ENCODE measurements around the gene CPNE1.

CPNE1 gene

GRCh38 chr20:35625584-35626385 lies 38.9 kb downstream of the CPNE1 start:
- no peaks in the 10 kb centered on the region; the same call in 1 of the 2 replicates for H3F3A ChIP-seq (ENCODE audit: low read depth)
- H2AFZ ChIP-seq (ENCODE audit: low read length) = no peak overlapping the region
- no peaks in the 10 kb centered on the region for H3K9me2 ChIP-seq (replicated peaks; ENCODE audit: low read depth, low read length)
- H3K36me3 ChIP-seq (ENCODE audit: insufficient read depth, low read length) = peaks cover 53% of the 10 kb centered on the region; the same call in 1 of the 2 replicates
- no peaks in the 10 kb centered on the region for H3K79me2 ChIP-seq (ENCODE audit: insufficient read depth, low read length)
- no peaks in the 10 kb centered on the region for H3K4me1 ChIP-seq (ENCODE audit: insufficient read depth, low read length, poor library complexity, severe bottlenecking)
- no peak for TF ChIP-seq EZH2phosphoT487 (IDR thresholded peaks at IDR 0.05; ENCODE audit: borderline replicate concordance)
- TF ChIP-seq, protein P1, sequence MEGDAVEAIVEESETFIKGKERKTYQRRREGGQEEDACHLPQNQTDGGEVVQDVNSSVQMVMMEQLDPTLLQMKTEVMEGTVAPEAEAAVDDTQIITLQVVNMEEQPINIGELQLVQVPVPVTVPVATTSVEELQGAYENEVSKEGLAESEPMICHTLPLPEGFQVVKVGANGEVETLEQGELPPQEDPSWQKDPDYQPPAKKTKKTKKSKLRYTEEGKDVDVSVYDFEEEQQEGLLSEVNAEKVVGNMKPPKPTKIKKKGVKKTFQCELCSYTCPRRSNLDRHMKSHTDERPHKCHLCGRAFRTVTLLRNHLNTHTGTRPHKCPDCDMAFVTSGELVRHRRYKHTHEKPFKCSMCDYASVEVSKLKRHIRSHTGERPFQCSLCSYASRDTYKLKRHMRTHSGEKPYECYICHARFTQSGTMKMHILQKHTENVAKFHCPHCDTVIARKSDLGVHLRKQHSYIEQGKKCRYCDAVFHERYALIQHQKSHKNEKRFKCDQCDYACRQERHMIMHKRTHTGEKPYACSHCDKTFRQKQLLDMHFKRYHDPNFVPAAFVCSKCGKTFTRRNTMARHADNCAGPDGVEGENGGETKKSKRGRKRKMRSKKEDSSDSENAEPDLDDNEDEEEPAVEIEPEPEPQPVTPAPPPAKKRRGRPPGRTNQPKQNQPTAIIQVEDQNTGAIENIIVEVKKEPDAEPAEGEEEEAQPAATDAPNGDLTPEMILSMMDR (conservative IDR thresholded peaks at IDR 0.05; ENCODE audit: low read length) = no peak
- no peaks in the 10 kb centered on the region for H3K9me3 ChIP-seq (ENCODE audit: insufficient read depth, low read depth, low read length)
- no peaks in the 10 kb centered on the region for H4K20me1 ChIP-seq (ENCODE audit: insufficient read depth, low read length, poor library complexity, severe bottlenecking)
- no peak overlapping the region for H3K4me2 ChIP-seq (ENCODE audit: low read depth, low read length, poor library complexity, severe bottlenecking)
- no peak overlapping the region for H3K9ac ChIP-seq (ENCODE audit: low read depth, low read length, poor library complexity, severe bottlenecking)
- no peak overlapping the region for H3K4me3 ChIP-seq (ENCODE audit: low read length, poor library complexity, severe bottlenecking)
- H3K27me3 ChIP-seq (ENCODE audit: insufficient read depth, low read length, poor library complexity, severe bottlenecking) = no peaks in the 10 kb centered on the region

DNA sequence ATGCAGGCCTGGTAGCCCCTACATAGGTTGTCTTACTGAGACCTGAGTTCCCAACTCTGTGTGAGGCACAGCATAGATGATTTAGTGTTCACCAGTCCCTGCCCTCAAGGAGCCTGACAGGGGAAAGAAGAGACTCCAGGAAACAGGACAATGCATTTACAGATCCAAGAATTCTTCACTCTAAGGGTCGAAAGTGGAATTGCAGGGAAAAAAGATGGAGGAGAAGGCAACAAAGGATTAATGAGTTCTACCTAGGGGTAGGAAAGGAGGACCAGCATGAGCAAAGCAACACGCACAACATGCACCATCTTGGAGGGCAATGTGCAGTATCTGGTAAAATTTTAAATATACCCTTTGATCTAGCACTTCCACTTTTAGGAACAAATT lies 43.1 kb downstream of the CPNE1 start:
- Histone ChIP-seq H3K36me3 (ENCODE audit: insufficient read depth, low read length) (peaks cover 17% of the 10 kb centered on the region; the same call in 1 of the 2 replicates), H4K20me1 (ENCODE audit: insufficient read depth, low read length, poor library complexity, severe bottlenecking) (no peaks in the 10 kb centered on the region), H3K79me2 (ENCODE audit: insufficient read depth, low read length) (no peaks in the 10 kb centered on the region), H3K4me3 (ENCODE audit: low read length, poor library complexity, severe bottlenecking) (no peak overlapping the region), H3K9ac (ENCODE audit: low read depth, low read length, poor library complexity, severe bottlenecking) (no peak overlapping the region), H3K4me2 (ENCODE audit: low read depth, low read length, poor library complexity, severe bottlenecking) (no peak overlapping the region), H2AFZ (ENCODE audit: low read length) (no peak overlapping the region), H3K9me2 (replicated peaks; ENCODE audit: low read depth, low read length) (no peaks in the 10 kb centered on the region), H3K4me1 (ENCODE audit: insufficient read depth, low read length, poor library complexity, severe bottlenecking) (peaks cover 28% of the 10 kb centered on the region), H3K9me3 (ENCODE audit: insufficient read depth, low read depth, low read length) (no peaks in the 10 kb centered on the region), H3F3A (ENCODE audit: low read depth) (0 out of 2 replicates have a peak, but pooled peaks cover 2% of the 10 kb centered on the region), H3K27me3 (ENCODE audit: insufficient read depth, low read length, poor library complexity, severe bottlenecking) (no peaks in the 10 kb centered on the region)
- TF ChIP-seq EZH2phosphoT487 (IDR thresholded peaks at IDR 0.05; ENCODE audit: borderline replicate concordance) = no peak
- TF ChIP-seq, protein P1 (conservative IDR thresholded peaks at IDR 0.05; ENCODE audit: low read length) = no peak

DNA sequence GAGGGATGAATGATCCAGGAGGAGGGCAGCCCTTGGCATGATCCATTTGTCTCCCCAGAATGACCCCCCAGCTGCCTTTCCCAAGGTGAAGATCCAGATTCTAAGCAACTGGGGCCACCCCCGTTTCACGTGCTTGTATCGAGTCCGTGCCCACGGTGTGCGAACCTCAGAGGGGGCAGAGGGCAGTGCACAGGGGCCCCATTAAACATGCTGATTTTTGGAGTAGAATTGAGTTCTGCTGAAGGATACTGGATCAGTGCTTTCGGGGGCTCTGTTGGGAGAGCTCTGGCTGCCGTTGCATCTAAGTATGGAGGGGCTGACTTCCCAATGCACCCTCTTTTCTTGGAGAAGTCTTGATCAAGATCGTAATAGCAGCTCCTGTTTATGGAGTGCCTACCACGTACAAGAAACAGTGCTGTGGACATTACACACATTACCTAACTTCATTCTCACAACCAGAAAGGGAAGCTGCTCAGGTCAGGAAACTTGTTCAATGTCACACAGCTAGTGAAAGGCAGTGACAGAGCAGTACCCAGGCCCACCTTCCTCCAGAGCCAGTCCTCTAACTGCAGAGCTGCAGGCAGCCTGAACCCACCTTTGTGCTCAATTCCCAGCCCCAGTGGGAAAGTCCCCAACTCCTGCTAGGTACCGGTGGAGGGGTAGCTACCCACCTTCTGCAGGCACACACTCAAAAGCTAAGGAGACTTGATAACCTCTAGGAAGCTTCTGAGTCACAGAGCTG lies 43.7 kb downstream of the CPNE1 start:
- H3K4me1 ChIP-seq (ENCODE audit: insufficient read depth, low read length, poor library complexity, severe bottlenecking) = peaks cover 28% of the 10 kb centered on the region
- H3K4me3 ChIP-seq (ENCODE audit: low read length, poor library complexity, severe bottlenecking) = no peak overlapping the region
- no peak overlapping the region for H3K4me2 ChIP-seq (ENCODE audit: low read depth, low read length, poor library complexity, severe bottlenecking)
- no peaks in the 10 kb centered on the region for H3K79me2 ChIP-seq (ENCODE audit: insufficient read depth, low read length)
- H4K20me1 ChIP-seq (ENCODE audit: insufficient read depth, low read length, poor library complexity, severe bottlenecking) = no peaks in the 10 kb centered on the region
- no peak for TF ChIP-seq EZH2phosphoT487 (IDR thresholded peaks at IDR 0.05; ENCODE audit: borderline replicate concordance)
- TF ChIP-seq, protein P1 (conservative IDR thresholded peaks at IDR 0.05; ENCODE audit: low read length) = no peak
- 0 out of 2 replicates have a peak, but pooled peaks cover 2% of the 10 kb centered on the region for H3F3A ChIP-seq (ENCODE audit: low read depth)
- peaks cover 12% of the 10 kb centered on the region; the same call in 1 of the 2 replicates for H3K36me3 ChIP-seq (ENCODE audit: insufficient read depth, low read length)
- no peak overlapping the region for H2AFZ ChIP-seq (ENCODE audit: low read length)
- no peaks in the 10 kb centered on the region for H3K9me2 ChIP-seq (replicated peaks; ENCODE audit: low read depth, low read length)
- no peak overlapping the region for H3K9ac ChIP-seq (ENCODE audit: low read depth, low read length, poor library complexity, severe bottlenecking)
- no peaks in the 10 kb centered on the region for H3K9me3 ChIP-seq (ENCODE audit: insufficient read depth, low read depth, low read length)
- H3K27me3 ChIP-seq (ENCODE audit: insufficient read depth, low read length, poor library complexity, severe bottlenecking) = no peaks in the 10 kb centered on the region
